Liver (tissue), 3 donors: ENCODE results near the gene RING1.

Source experiments
- EGR1 ChIP-seq, 2 donors: IDR thresholded peaks; 2 replicates each; pipeline ENCODE4 v1.6.1; 2016 to 2018; ENCODE audit warnings: antibody characterized with exemption in 2 of 2, low read depth in 2 of 2
- FOXA1 ChIP-seq: IDR thresholded peaks from 2 replicates; pipeline ENCODE4 v1.6.1; 2016; ENCODE audit warnings: antibody characterized with exemption
- GABPA ChIP-seq, 2 donors: IDR thresholded peaks in 1 of 2; conservative IDR thresholded peaks in 1 of 2; 2 replicates each; pipeline ENCODE4 v1.6.1; 2016; ENCODE audit warnings: antibody characterized with exemption in 2 of 2, mild to moderate bottlenecking in 1 of 2, moderate library complexity in 1 of 2
- NR2F2 ChIP-seq: IDR thresholded peaks from 2 replicates; pipeline ENCODE4 v1.6.1; 2016; ENCODE audit warnings: antibody characterized with exemption
- RAD21 ChIP-seq, 2 donors: IDR thresholded peaks; 2 replicates each; pipeline ENCODE4 v1.6.1; 2016; ENCODE audit warnings: antibody characterized with exemption in 2 of 2, mild to moderate bottlenecking in 2 of 2
- SP1 ChIP-seq: IDR thresholded peaks from 2 replicates; pipeline ENCODE4 v1.6.1; 2018; ENCODE audit warnings: antibody characterized with exemption, mild to moderate bottlenecking
- TAF1 ChIP-seq: conservative IDR thresholded peaks from 2 replicates; pipeline ENCODE4 v1.6.1; 2016; ENCODE audit warnings: antibody characterized with exemption, mild to moderate bottlenecking
- YY1 ChIP-seq: IDR thresholded peaks from 2 replicates; pipeline ENCODE4 v1.6.1; 2016; ENCODE audit warnings: antibody characterized with exemption, mild to moderate bottlenecking
- TF ChIP-seq, protein P1 (sequence below): IDR thresholded peaks from 2 replicates; pipeline ENCODE4 v1.6.1; 2016; ENCODE audit warnings: antibody characterized with exemption, mild to moderate bottlenecking
- TF ChIP-seq, protein P2 (sequence below): fragments of 150-350 bp; IDR thresholded peaks from 2 replicates; pipeline ENCODE4 v1.5.1; 2017; ENCODE audit warnings: improper control_type of control experiment, low read depth, low read length; ENCODE audit not compliant: missing input control
- TF ChIP-seq, protein P3 (sequence below): IDR thresholded peaks from 2 replicates; pipeline ENCODE4 v1.6.1; 2016; ENCODE audit warnings: antibody characterized with exemption
- TF ChIP-seq, protein P4 (sequence below): IDR thresholded peaks from 2 replicates; pipeline ENCODE4 v1.6.1; 2016; ENCODE audit warnings: antibody characterized with exemption
- donor health status: healthy.
- donor health status: healthy.

GRCh38 chr6:33236328-33236727 is 28.0 kb downstream of the RING1 start:
- TF ChIP-seq, protein P1, sequence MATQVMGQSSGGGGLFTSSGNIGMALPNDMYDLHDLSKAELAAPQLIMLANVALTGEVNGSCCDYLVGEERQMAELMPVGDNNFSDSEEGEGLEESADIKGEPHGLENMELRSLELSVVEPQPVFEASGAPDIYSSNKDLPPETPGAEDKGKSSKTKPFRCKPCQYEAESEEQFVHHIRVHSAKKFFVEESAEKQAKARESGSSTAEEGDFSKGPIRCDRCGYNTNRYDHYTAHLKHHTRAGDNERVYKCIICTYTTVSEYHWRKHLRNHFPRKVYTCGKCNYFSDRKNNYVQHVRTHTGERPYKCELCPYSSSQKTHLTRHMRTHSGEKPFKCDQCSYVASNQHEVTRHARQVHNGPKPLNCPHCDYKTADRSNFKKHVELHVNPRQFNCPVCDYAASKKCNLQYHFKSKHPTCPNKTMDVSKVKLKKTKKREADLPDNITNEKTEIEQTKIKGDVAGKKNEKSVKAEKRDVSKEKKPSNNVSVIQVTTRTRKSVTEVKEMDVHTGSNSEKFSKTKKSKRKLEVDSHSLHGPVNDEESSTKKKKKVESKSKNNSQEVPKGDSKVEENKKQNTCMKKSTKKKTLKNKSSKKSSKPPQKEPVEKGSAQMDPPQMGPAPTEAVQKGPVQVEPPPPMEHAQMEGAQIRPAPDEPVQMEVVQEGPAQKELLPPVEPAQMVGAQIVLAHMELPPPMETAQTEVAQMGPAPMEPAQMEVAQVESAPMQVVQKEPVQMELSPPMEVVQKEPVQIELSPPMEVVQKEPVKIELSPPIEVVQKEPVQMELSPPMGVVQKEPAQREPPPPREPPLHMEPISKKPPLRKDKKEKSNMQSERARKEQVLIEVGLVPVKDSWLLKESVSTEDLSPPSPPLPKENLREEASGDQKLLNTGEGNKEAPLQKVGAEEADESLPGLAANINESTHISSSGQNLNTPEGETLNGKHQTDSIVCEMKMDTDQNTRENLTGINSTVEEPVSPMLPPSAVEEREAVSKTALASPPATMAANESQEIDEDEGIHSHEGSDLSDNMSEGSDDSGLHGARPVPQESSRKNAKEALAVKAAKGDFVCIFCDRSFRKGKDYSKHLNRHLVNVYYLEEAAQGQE, result no peak
- TF ChIP-seq TAF1 (no peak), YY1 (no peak), FOXA1 (no peak), RAD21 (IDR thresholded peaks at IDR 0.05) (no peak), SP1 (no peak), NR2F2 (no peak), GABPA (IDR thresholded peaks at IDR 0.05 in 1 of 2, conservative IDR thresholded peaks at IDR 0.05 in 1 of 2) (no peak), EGR1 (IDR thresholded peaks at IDR 0.05; ENCODE audit: low read depth in 2 of 2) (no peak)
- TF ChIP-seq, protein P2, sequence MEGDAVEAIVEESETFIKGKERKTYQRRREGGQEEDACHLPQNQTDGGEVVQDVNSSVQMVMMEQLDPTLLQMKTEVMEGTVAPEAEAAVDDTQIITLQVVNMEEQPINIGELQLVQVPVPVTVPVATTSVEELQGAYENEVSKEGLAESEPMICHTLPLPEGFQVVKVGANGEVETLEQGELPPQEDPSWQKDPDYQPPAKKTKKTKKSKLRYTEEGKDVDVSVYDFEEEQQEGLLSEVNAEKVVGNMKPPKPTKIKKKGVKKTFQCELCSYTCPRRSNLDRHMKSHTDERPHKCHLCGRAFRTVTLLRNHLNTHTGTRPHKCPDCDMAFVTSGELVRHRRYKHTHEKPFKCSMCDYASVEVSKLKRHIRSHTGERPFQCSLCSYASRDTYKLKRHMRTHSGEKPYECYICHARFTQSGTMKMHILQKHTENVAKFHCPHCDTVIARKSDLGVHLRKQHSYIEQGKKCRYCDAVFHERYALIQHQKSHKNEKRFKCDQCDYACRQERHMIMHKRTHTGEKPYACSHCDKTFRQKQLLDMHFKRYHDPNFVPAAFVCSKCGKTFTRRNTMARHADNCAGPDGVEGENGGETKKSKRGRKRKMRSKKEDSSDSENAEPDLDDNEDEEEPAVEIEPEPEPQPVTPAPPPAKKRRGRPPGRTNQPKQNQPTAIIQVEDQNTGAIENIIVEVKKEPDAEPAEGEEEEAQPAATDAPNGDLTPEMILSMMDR, result no peak
- TF ChIP-seq, protein P3, sequence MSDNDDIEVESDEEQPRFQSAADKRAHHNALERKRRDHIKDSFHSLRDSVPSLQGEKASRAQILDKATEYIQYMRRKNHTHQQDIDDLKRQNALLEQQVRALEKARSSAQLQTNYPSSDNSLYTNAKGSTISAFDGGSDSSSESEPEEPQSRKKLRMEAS, result no peak
- TF ChIP-seq, protein P4, sequence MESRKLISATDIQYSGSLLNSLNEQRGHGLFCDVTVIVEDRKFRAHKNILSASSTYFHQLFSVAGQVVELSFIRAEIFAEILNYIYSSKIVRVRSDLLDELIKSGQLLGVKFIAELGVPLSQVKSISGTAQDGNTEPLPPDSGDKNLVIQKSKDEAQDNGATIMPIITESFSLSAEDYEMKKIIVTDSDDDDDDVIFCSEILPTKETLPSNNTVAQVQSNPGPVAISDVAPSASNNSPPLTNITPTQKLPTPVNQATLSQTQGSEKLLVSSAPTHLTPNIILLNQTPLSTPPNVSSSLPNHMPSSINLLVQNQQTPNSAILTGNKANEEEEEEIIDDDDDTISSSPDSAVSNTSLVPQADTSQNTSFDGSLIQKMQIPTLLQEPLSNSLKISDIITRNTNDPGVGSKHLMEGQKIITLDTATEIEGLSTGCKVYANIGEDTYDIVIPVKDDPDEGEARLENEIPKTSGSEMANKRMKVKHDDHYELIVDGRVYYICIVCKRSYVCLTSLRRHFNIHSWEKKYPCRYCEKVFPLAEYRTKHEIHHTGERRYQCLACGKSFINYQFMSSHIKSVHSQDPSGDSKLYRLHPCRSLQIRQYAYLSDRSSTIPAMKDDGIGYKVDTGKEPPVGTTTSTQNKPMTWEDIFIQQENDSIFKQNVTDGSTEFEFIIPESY, result no peak
